ENCODE measurements around the gene COL6A5. TPM values are rescaled to one million over a fixed set of nuclear protein-coding genes. Genes with fewer than 3 reads are reported as not detected.

COL6A5 gene
- total RNA-seq, 1 donor: not detected

- Histone ChIP-seq H4K20me1 (ENCODE audit: insufficient read depth, low read length) (no peaks in the 10 kb centered on the region), H3K9me3 (ENCODE audit: low read depth, low read length) (no peaks in the 10 kb centered on the region), H2AFZ (ENCODE audit: low read length) (no peak overlapping the region), H3K4me3 (ENCODE audit: insufficient read depth, low read length) (no peak overlapping the region), H3K27me3 (ENCODE audit: insufficient read depth, low read length) (no peaks in the 10 kb centered on the region), H3K27ac (ENCODE audit: low read depth, low read length) (no peak overlapping the region), H3K79me2 (ENCODE audit: insufficient read depth, low read length) (no peaks in the 10 kb centered on the region), H3K4me2 (ENCODE audit: insufficient read depth, low read length) (no peak overlapping the region), H3K4me1 (ENCODE audit: insufficient read depth, low read length) (no peaks in the 10 kb centered on the region), H3K36me3 (ENCODE audit: insufficient read depth, low read length) (no peaks in the 10 kb centered on the region)
- TF ChIP-seq CTCF (IDR thresholded peaks at IDR 0.05; ENCODE audit: extremely low read depth, low read depth, low read length): no peak
- DNase-seq (ENCODE audit: insufficient read length, low spot score, missing footprints): no peak
These were observed 33.1 kb upstream of the COL6A5 start for GRCh38 chr3:130312374-130312773.

- Histone ChIP-seq H4K20me1 (ENCODE audit: insufficient read depth, low read length) (no peaks in the 10 kb centered on the region), H3K4me1 (ENCODE audit: insufficient read depth, low read length) (no peaks in the 10 kb centered on the region), H3K4me3 (ENCODE audit: insufficient read depth, low read length) (no peak overlapping the region), H2AFZ (ENCODE audit: low read length) (no peak overlapping the region), H3K27ac (ENCODE audit: low read depth, low read length) (no peak overlapping the region), H3K9me3 (ENCODE audit: low read depth, low read length) (no peaks in the 10 kb centered on the region), H3K27me3 (ENCODE audit: insufficient read depth, low read length) (no peaks in the 10 kb centered on the region), H3K4me2 (ENCODE audit: insufficient read depth, low read length) (no peak overlapping the region), H3K79me2 (ENCODE audit: insufficient read depth, low read length) (no peaks in the 10 kb centered on the region), H3K36me3 (ENCODE audit: insufficient read depth, low read length) (no peaks in the 10 kb centered on the region)
- no peak for TF ChIP-seq CTCF (IDR thresholded peaks at IDR 0.05; ENCODE audit: extremely low read depth, low read depth, low read length)
- DNase-seq (ENCODE audit: insufficient read length, low spot score, missing footprints): no peak
These were observed 29.3 kb upstream of the COL6A5 start for GRCh38 chr3:130316169-130316568.

- no peak for DNase-seq (ENCODE audit: insufficient read length, low spot score, missing footprints)
- Histone ChIP-seq H3K9me3 (ENCODE audit: low read depth, low read length) (no peaks in the 10 kb centered on the region), H3K79me2 (ENCODE audit: insufficient read depth, low read length) (no peaks in the 10 kb centered on the region), H3K36me3 (ENCODE audit: insufficient read depth, low read length) (no peaks in the 10 kb centered on the region), H3K4me3 (ENCODE audit: insufficient read depth, low read length) (no peak overlapping the region), H3K27me3 (ENCODE audit: insufficient read depth, low read length) (no peaks in the 10 kb centered on the region), H4K20me1 (ENCODE audit: insufficient read depth, low read length) (no peaks in the 10 kb centered on the region), H2AFZ (ENCODE audit: low read length) (no peak overlapping the region), H3K4me1 (ENCODE audit: insufficient read depth, low read length) (no peaks in the 10 kb centered on the region), H3K4me2 (ENCODE audit: insufficient read depth, low read length) (no peak overlapping the region), H3K27ac (ENCODE audit: low read depth, low read length) (no peak overlapping the region)
- TF ChIP-seq CTCF (IDR thresholded peaks at IDR 0.05; ENCODE audit: extremely low read depth, low read depth, low read length): no peak
These were observed 22.0 kb upstream of the COL6A5 start for GRCh38 chr3:130323503-130323902.

- no peak overlapping the region for H3K27ac ChIP-seq (ENCODE audit: low read depth, low read length)
- DNase-seq (ENCODE audit: insufficient read length, low spot score, missing footprints): no peak
- no peak overlapping the region for H3K4me2 ChIP-seq (ENCODE audit: insufficient read depth, low read length)
- H3K27me3 ChIP-seq (ENCODE audit: insufficient read depth, low read length): peaks cover 6% of the 10 kb centered on the region
- H2AFZ ChIP-seq (ENCODE audit: low read length): no peak overlapping the region
- H3K4me3 ChIP-seq (ENCODE audit: insufficient read depth, low read length): no peak overlapping the region
- no peaks in the 10 kb centered on the region for H4K20me1 ChIP-seq (ENCODE audit: insufficient read depth, low read length)
- no peaks in the 10 kb centered on the region for H3K79me2 ChIP-seq (ENCODE audit: insufficient read depth, low read length)
- no peaks in the 10 kb centered on the region for H3K4me1 ChIP-seq (ENCODE audit: insufficient read depth, low read length)
- no peak for TF ChIP-seq CTCF (IDR thresholded peaks at IDR 0.05; ENCODE audit: extremely low read depth, low read depth, low read length)
- no peaks in the 10 kb centered on the region for H3K36me3 ChIP-seq (ENCODE audit: insufficient read depth, low read length)
- no peaks in the 10 kb centered on the region for H3K9me3 ChIP-seq (ENCODE audit: low read depth, low read length)
These were observed 4.7 kb upstream of the COL6A5 start for GRCh38 chr3:130340766-130341165.
